Tibial nerve (tissue), 4 donors: ENCODE measurements around the gene APOH.

ENCODE experiments used
- EP300 ChIP-seq, 2 donors: sonication (generic); formaldehyde crosslinking; IDR thresholded peaks; one replicate each; pipeline ENCODE4 v1.6.1; 2017; ENCODE audit warnings: antibody characterized with exemption in 2 of 2, mild to moderate bottlenecking in 1 of 2
- POLR2A ChIP-seq, 2 donors: fragments of 450-650 bp; IDR thresholded peaks; one replicate each; pipeline ENCODE4 v1.6.1; 2017; ENCODE audit warnings: antibody characterized with exemption in 2 of 2, mild to moderate bottlenecking in 2 of 2, moderate library complexity in 2 of 2
- TF ChIP-seq, protein P1 (sequence below), 5 experiments: fragments of 200-600 bp in 3 of 5; fragments of 450-650 bp in 2 of 5; sonication (generic) in 3 of 5; IDR thresholded peaks; one replicate each; pipeline ENCODE4 v1.5.1; 2016 to 2019; ENCODE audit warnings: antibody characterized with exemption in 5 of 5, mild to moderate bottlenecking in 3 of 5, moderate library complexity in 2 of 5

DNA sequence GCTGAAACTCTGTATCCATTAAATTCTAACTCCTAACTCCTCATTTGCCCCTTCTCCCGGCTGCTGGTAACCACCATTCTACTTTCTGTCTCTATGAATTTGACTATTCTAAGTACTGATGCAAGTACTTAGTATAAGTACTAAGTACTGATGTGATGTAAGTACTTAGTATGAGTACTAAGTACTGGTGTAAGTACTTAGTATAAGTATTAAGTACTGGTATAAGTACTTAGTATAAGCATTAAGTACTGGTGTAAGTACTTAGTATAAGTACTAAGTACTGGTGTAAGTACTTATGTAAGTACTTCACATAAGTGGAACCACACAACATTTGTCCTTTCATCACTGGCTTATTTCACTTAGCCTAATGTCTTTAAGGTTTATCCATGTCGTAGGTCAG, 40.9 kb upstream of the APOH start:
- TF ChIP-seq, protein P1, sequence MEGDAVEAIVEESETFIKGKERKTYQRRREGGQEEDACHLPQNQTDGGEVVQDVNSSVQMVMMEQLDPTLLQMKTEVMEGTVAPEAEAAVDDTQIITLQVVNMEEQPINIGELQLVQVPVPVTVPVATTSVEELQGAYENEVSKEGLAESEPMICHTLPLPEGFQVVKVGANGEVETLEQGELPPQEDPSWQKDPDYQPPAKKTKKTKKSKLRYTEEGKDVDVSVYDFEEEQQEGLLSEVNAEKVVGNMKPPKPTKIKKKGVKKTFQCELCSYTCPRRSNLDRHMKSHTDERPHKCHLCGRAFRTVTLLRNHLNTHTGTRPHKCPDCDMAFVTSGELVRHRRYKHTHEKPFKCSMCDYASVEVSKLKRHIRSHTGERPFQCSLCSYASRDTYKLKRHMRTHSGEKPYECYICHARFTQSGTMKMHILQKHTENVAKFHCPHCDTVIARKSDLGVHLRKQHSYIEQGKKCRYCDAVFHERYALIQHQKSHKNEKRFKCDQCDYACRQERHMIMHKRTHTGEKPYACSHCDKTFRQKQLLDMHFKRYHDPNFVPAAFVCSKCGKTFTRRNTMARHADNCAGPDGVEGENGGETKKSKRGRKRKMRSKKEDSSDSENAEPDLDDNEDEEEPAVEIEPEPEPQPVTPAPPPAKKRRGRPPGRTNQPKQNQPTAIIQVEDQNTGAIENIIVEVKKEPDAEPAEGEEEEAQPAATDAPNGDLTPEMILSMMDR (IDR thresholded peaks at IDR 0.05), result no peak
- no peak for TF ChIP-seq EP300 (IDR thresholded peaks at IDR 0.05)
- TF ChIP-seq POLR2A (IDR thresholded peaks at IDR 0.05), result no peak
